ENCODE data around the gene GNAZ.

The GNAZ gene

DNA sequence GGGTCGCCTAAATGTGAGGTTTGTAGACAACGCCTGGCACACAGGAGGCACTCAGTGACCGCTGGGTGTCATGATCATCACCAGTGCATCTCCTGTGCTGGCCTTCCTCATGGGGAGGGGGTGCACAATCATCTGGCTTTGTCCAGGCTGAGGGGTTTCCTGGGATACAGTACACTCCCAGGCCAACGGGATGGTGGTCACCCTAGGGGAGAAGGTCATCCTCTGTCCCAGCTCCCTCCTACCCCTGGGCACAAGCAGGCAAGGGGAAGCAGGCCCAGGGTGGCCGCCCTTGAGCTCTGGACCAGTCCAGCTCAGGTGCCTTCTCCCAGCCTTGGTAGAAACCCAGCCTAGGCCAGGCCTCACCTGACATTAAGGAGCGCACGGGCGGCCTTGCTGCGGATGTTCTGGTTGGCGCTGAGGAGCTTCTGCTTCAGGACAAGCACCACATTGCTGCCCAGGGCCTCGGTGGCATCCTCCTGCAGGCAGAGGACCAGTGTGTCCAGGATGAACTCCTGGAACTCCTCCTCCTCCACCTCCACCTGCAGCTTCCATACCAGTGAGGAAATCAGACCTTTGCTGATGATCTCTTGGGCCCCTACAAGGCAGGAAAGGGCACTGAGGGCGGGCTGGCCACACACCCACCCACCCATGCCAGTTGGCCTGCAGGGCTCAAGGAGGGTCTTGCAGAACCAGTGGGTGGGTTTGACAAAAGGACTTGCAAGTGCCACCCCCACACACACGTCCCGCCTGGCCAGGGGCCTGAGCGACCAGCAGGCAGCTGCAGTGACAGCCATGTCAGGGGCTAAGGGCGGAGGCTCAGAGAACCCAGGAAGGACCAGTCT lies 6.6 kb upstream of the GNAZ start:
- in situ Hi-C loops (cut with MboI; ENCODE audit: low sequenced_read_pairs), result no loop called here

DNA sequence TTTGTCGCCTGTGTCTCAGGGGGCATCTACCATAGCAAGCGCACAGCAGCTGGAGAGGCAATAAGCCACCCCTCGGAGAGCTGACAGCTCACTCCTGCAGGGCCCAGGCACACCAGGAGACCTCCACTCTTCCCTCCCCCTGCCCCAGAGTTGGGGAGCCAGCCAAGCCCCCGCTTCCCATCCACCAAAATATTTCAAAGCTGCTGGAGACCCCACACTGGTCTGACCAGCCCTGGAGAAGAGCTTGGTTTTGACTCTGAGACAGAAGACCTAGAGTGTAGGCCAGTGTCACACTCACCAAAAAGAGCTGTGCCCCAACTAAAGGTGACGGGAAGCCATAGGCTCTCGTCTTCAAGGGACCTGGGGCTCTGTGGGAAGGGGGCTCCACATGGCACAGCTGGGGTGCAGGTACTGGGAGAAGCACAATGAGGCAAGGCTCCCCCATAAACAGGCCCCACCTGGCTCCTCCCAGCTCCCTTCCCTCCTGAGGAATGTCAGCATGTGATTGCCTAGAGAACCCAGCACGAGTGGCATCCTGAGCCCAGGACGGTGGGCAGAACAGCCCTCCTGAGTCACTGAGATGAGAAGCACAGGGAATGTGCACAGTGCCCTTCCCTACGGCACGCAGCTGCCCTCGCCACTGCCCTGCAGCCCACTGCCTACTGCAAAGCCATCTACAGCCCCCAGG lies 5.8 kb upstream of the GNAZ start:
- in situ Hi-C loops (cut with MboI; ENCODE audit: low sequenced_read_pairs), result no loop called here

- in situ Hi-C loops (cut with MboI; ENCODE audit: low sequenced_read_pairs), result no loop called here
These were observed 5.3 kb upstream of the GNAZ start for GRCh38 chr22:23065069-23065451.

DNA sequence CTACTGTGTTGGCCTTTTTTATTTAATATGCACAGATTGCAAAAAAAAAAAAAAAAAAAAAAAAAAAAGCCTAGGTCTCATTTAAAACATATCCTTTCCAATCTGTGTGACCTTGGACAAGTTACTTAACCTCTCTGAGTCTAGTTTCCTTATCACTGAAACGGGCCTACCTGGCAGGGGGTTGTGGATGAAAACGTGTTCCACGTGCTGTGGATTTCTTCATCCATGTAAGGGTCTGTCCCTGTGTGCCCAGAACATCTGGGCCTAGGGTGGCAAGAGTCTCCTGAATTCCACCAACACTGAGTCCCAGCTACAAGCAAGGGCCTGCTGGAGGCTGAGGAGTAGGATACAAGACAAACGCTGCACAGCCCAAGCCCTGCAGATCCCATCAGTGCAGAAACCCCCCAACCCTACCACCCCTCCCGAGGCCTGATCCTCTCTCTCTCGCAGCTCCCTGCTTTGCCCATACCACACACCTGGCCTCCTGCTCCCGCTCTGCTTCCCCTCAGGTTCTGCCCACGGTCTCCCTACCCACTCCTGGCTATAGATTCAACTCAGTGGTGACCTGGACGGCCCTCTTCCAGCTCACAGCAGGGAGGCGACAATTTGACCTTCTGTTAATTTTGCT lies 4.7 kb upstream of the GNAZ start:
- in situ Hi-C loops (cut with MboI; ENCODE audit: low sequenced_read_pairs), result no loop called here

DNA sequence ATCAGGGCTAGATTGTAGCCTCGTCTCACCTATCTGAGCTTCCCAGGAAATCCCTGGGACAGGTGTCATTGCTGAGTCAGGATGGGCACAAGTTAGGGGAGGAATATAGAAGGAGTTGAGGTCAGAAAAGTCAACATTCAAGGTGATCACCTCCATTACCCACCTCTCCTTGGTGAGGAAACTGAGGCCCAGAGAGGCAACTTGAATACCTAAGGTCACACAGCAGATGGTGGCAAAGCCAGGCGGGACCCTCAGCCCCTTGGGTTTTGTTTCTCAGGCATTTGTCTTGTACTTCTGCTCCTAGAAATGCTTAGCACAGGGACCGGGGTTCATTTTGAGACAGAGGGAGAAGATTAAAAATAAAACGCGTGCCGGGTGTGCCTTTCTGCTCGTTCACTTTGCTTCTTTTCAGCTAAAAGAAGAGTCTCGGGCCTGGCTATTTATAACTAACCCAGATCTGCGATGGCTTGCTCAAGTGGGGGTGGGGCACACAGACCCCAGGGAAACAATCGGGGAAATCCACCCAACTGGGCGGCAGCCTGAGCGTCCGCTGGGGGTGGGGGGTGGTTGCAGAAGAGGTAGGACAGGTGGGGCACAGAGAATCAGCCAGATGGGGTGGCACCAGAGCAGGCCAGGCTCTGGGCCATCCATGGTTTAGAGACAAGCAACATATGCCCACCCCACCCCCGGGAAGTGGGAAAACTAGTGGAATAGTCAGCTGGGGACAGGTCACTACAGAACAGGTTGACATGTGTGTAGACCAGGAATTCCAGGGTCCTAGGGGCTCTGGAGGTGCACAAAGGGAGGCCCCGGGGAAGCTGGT lies 3.9 kb upstream of the GNAZ start:
- in situ Hi-C loops (cut with MboI; ENCODE audit: low sequenced_read_pairs), result no loop called here

DNA sequence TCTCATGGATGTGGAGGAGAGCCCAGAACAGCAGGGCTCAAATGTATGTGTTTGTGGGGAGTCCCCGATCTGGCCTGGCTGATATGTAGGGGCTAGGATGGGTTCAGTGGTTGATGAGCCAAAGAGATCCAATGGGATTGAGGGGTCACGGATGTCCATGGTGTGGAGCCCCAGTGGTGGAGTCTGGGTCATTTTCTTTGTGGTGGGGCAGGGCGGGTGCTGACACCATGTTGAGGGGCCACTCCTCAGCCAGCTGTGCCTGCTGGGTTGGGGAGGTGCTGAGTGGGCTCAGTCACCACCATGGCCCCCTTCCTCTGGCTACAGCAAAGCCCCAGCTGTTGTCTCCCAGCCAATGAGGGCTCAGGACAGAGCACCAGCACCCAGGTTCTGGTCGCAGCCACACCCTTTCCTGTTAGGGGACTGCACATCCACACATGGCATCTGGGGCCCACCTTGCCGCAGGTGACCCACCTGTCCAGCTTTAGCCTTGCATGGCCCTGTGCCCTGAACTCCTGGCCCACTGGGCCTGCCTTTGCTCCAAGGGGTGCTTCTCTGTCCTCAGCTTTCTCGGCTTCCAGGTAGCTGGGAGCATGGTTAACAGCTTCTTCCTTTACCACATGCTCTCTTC lies 3.2 kb upstream of the GNAZ start:
- in situ Hi-C loops (cut with MboI; ENCODE audit: low sequenced_read_pairs), result no loop called here

DNA sequence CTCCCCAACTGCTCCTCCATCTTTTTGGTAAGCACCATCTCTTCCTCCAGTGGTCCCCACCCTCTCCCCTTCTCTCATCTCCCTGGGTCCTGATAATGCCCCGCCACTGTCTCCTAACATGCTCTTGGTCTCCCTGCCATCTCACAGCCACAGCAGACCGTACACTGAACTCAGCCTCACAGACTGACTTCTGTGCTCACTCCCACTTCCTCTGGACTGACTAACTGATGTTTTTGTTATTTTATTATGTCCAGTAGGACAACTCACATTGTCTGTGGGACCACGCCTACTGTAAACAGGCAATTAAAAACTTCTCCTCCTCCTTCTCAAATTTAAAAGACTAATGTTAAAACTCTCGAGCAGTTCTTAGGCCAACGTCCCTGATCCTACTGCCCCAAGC lies 2.6 kb upstream of the GNAZ start:
- in situ Hi-C loops (cut with MboI; ENCODE audit: low sequenced_read_pairs), result no loop called here

- in situ Hi-C loops (cut with MboI; ENCODE audit: low sequenced_read_pairs), result no loop called here
These were observed 2.1 kb upstream of the GNAZ start for GRCh38 chr22:23068096-23068831.

GRCh38 chr22:23068832-23069385 lies 1.4 kb upstream of the GNAZ start:
- in situ Hi-C loops (cut with MboI; ENCODE audit: low sequenced_read_pairs), result no loop called here

DNA sequence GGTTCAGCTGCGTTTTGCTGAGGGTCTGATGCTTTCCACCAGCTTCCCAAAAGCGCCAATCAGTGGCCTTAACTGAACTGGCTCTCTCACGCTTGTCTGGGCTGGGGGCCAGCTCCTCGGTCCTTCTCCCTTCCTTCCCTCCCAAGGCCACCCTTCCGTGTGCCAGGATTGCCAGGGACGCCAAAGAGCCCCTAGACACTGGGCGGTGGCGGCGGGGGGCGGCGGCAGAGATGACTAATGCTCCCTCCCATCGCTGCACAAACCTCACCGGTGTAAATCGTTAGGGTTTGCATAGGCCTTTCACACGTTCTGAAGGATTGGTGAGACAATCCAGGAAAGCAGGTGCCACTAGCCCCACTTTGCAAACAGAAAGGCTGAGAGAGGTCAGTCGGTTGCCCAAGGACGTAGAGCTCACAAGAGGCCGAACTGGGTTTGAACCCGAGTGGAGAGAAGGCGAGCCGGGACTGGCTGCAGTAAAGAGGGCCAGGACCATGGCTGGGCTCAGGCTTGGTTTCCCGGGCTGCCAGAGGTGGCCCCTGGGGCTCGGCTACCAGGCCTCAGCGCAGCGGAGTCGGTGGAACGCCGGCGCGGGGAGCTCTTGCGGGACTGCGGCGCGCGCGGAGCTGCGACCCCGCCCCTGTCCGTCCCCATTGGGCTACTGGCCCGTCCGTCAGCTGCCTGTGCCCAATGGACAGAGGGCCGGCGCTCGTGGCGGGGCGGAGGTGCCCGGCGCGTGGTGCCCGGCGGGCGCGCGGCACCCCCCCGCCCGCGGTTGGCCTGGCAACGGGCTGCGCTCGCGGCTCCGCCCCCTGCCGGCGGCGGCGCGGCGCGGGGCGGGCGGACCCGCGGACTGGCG lies 589 bp upstream of the GNAZ start:
- in situ Hi-C loops (cut with MboI; ENCODE audit: low sequenced_read_pairs), result no loop called here

GRCh38 chr22:23071230-23072076 lies 1.1 kb downstream of the GNAZ start:
- in situ Hi-C loops (cut with MboI; ENCODE audit: low sequenced_read_pairs), result no loop called here

GRCh38 chr22:23072077-23072910 lies 2.0 kb downstream of the GNAZ start:
- in situ Hi-C loops (cut with MboI; ENCODE audit: low sequenced_read_pairs), result no loop called here

- in situ Hi-C loops (cut with MboI; ENCODE audit: low sequenced_read_pairs), result no loop called here
These were observed 2.7 kb downstream of the GNAZ start for GRCh38 chr22:23072911-23073491.

- in situ Hi-C loops (cut with MboI; ENCODE audit: low sequenced_read_pairs), result no loop called here
These were observed 3.4 kb downstream of the GNAZ start for GRCh38 chr22:23073526-23074229.

DNA sequence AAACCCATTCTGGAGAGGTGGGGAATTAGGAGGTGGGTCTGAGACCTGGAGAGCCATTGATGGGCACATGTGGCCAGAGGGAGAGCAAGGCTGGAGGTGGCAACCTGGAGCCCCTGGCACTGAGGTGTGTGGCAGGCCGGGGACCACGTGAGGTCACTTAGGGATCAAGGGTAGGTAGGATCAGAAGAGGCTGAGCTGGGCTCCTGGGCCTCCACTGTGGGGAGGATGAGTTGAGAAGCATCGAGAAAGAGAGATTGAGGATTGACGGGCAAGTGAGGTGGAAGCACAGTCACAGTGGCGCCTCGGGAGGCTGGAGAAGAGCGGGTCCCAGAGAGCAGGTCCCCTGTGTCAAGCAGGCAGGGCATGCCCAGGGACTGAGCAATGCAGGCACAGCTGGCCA lies 4.1 kb downstream of the GNAZ start:
- in situ Hi-C loops (cut with MboI; ENCODE audit: low sequenced_read_pairs), result no loop called here

DNA sequence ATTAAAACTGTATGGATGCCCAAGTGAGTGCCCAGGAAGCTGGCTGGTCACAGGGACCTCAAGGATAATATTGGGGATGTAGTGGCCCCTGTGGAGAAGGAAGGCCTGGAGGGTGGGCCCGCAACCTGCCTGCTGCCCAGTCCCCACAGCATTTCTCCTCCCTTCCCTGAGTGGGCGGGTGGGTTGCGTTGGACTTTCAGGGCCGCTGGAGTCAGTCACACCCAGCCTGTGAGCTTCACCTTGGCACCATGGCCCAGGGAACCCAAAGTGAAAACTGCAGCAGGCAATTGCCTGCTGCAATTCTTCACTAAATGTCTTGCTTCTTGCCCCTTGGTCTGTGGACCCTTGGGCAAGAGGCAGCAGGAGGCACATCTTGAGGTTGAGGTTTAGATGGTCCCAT lies 4.7 kb downstream of the GNAZ start:
- in situ Hi-C loops (cut with MboI; ENCODE audit: low sequenced_read_pairs), result no loop called here

Measured in HL-60/S4 treated with phorbol 12-myristate 13-acetate at 8.2 ng/mL for 4 days and 3 days (cell line).